HG03457 (cell line): ENCODE data around the gene FAM219B.

Experiments used
- ATAC-seq: cut with Tn5 transposase; IDR thresholded peaks from one replicate; pipeline ENCODE4 v1.9.1; 2021; ENCODE audit warnings: moderate number of reproducible peaks; ENCODE audit not compliant: unreplicated experiment

The FAM219B gene

GRCh38 chr15:74851960-74852359 is 54.7 kb downstream of the FAM219B start:
- ATAC-seq = no peak

GRCh38 chr15:74850393-74850792 is 56.3 kb downstream of the FAM219B start:
- ATAC-seq = no peak
